ENCODE results near the gene CNST. TPM values are rescaled to one million over a fixed set of nuclear protein-coding genes. Genes with fewer than 3 reads are reported as not detected.
A peak's percentile ranks its signal among the peaks of the same experiment; 100 is the strongest.
"Not testable (repeated sequence)": the region's sequence is repeated elsewhere in the genome, so short reads cannot be mapped to it uniquely, and the experiment has no call there.

Gene CNST
- total RNA-seq, 1 donor from 2014 or later = 14.6 TPM

- H3K27ac Mint-ChIP-seq (ENCODE audit: unreplicated experiment) = no peak overlapping the region
- TF ChIP-seq CTCF (IDR thresholded peaks at IDR 0.05; ENCODE audit: unreplicated experiment) = no peak
- no peaks in the 10 kb centered on the region for H3K4me1 Mint-ChIP-seq (ENCODE audit: unreplicated experiment)
- no peaks in the 10 kb centered on the region for H3K9me3 Mint-ChIP-seq (ENCODE audit: unreplicated experiment)
- no peak for DNase-seq (ENCODE audit: low spot score)
- H3K4me3 Mint-ChIP-seq (ENCODE audit: unreplicated experiment) = no peak overlapping the region
- peaks cover 2% of the 10 kb centered on the region for H3K27me3 Mint-ChIP-seq (ENCODE audit: unreplicated experiment)
- no peaks in the 10 kb centered on the region for H3K36me3 Mint-ChIP-seq (ENCODE audit: low read depth, unreplicated experiment)
These were observed 31.1 kb downstream of the CNST start for GRCh38 chr1:246597340-246597739.

GRCh38 chr1:246597971-246598370 is 31.7 kb downstream of the CNST start:
- Mint-ChIP-seq H3K4me3 (ENCODE audit: unreplicated experiment) (no peak overlapping the region), H3K27ac (ENCODE audit: unreplicated experiment) (no peak overlapping the region), H3K27me3 (ENCODE audit: unreplicated experiment) (peaks cover 2% of the 10 kb centered on the region), H3K36me3 (ENCODE audit: low read depth, unreplicated experiment) (no peaks in the 10 kb centered on the region), H3K9me3 (ENCODE audit: unreplicated experiment) (no peaks in the 10 kb centered on the region), H3K4me1 (ENCODE audit: unreplicated experiment) (no peaks in the 10 kb centered on the region)
- no peak for DNase-seq (ENCODE audit: low spot score)
- TF ChIP-seq CTCF (IDR thresholded peaks at IDR 0.05; ENCODE audit: unreplicated experiment) = no peak

- Mint-ChIP-seq H3K4me1 (ENCODE audit: unreplicated experiment) (no peaks in the 10 kb centered on the region), H3K9me3 (ENCODE audit: unreplicated experiment) (no peaks in the 10 kb centered on the region), H3K27ac (ENCODE audit: unreplicated experiment) (no peak overlapping the region)
These were observed 33.1 kb downstream of the CNST start for GRCh38 chr1:246599315-246599714.

DNA sequence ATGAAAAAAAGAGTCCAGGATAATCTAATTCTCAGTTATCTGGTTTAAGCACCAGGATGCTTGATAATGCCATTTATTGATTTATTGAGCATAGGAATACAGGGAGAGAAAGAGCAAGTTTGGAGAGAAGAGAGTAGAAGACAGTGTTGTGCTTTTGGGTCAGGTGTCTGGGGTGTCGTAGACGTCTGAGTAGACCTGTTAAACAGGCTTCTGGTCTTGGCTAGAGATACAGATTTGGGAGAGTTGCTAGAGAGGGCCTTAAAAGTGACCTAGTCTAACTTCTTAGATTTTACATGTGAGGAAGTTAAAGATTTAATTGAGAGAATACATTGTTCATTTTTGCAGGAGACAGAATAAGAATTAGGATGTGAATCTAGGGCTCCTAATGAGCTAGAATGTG is 34.3 kb downstream of the CNST start:
- no peak for TF ChIP-seq CTCF (IDR thresholded peaks at IDR 0.05; ENCODE audit: unreplicated experiment)
- no peaks in the 10 kb centered on the region for H3K4me1 Mint-ChIP-seq (ENCODE audit: unreplicated experiment)
- H3K9me3 Mint-ChIP-seq (ENCODE audit: unreplicated experiment) = no peaks in the 10 kb centered on the region
- peaks cover 2% of the 10 kb centered on the region for H3K27me3 Mint-ChIP-seq (ENCODE audit: unreplicated experiment)
- DNase-seq (ENCODE audit: low spot score) = no peak
- H3K4me3 Mint-ChIP-seq (ENCODE audit: unreplicated experiment) = no peak overlapping the region
- peaks cover 4% of the 10 kb centered on the region for H3K36me3 Mint-ChIP-seq (ENCODE audit: low read depth, unreplicated experiment)
- H3K27ac Mint-ChIP-seq (ENCODE audit: unreplicated experiment) = no peak overlapping the region

More at GRCh38 chr1:246599315-246599714, 33.1 kb downstream of the CNST start:
- no peak for TF ChIP-seq CTCF (IDR thresholded peaks at IDR 0.05; ENCODE audit: unreplicated experiment)
- DNase-seq (ENCODE audit: low spot score) = no peak
- no peak overlapping the region for H3K4me3 Mint-ChIP-seq (ENCODE audit: unreplicated experiment)
- H3K27me3 Mint-ChIP-seq (ENCODE audit: unreplicated experiment) = peaks cover 2% of the 10 kb centered on the region
- H3K36me3 Mint-ChIP-seq (ENCODE audit: low read depth, unreplicated experiment) = no peaks in the 10 kb centered on the region

- DNase-seq (ENCODE audit: low spot score) = no peak
- H3K27ac Mint-ChIP-seq (ENCODE audit: unreplicated experiment) = no peak overlapping the region
- H3K36me3 Mint-ChIP-seq (ENCODE audit: low read depth, unreplicated experiment) = peaks cover 4% of the 10 kb centered on the region
- peaks cover 2% of the 10 kb centered on the region for H3K27me3 Mint-ChIP-seq (ENCODE audit: unreplicated experiment)
- H3K4me1 Mint-ChIP-seq (ENCODE audit: unreplicated experiment) = no peaks in the 10 kb centered on the region
- no peak overlapping the region for H3K4me3 Mint-ChIP-seq (ENCODE audit: unreplicated experiment)
- no peak for TF ChIP-seq CTCF (IDR thresholded peaks at IDR 0.05; ENCODE audit: unreplicated experiment)
- no peaks in the 10 kb centered on the region for H3K9me3 Mint-ChIP-seq (ENCODE audit: unreplicated experiment)
These were observed 35.9 kb downstream of the CNST start for GRCh38 chr1:246602194-246602593.

DNA sequence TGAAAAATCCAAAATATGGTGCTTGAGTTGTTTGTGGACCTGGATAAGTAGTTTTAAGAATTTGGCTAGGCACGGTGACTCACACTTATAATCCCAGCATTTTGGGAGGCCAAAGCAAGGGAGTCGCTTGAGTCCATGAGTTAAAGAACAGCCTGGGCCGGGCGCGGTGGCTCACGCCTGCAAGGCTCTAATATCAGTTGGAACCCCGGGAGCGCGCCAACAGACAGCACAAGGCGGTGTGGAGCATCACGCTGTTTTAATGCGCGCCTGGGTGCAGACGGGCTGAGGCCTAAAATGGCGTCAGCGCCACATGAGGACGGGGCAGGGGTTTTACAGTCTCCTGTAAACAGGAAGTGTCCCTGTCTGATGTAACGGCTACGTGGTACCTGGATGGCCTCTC is 39.0 kb downstream of the CNST start:
- not testable (repeated sequence) for H3K36me3 Mint-ChIP-seq (ENCODE audit: low read depth, unreplicated experiment)
- peak overlapping the region; percentile 56 for H3K4me3 Mint-ChIP-seq (ENCODE audit: unreplicated experiment)

More for the DNA sequence above, 39.0 kb downstream of the CNST start:
- not testable (repeated sequence) for DNase-seq (ENCODE audit: low spot score); H3K27me3 Mint-ChIP-seq (ENCODE audit: unreplicated experiment); H3K4me1 Mint-ChIP-seq (ENCODE audit: unreplicated experiment); H3K9me3 Mint-ChIP-seq (ENCODE audit: unreplicated experiment); H3K27ac Mint-ChIP-seq (ENCODE audit: unreplicated experiment)
